B cell (primary cell): ENCODE data around the gene L3MBTL4. TPM values are rescaled to one million over a fixed set of nuclear protein-coding genes. Genes with fewer than 3 reads are reported as not detected.
"Not testable (repeated sequence)": the region's sequence is repeated elsewhere in the genome, so short reads cannot be mapped to it uniquely, and the experiment has no call there.

ENCODE experiments used
- ATAC-seq: fragments of 200-7000 bp; cut with Tn5 transposase; one replicate; pipeline ENCODE4 v1.10.0; 2021; ENCODE audit warnings: low read depth, mild to moderate bottlenecking, moderate number of reproducible peaks, moderate library complexity
- CTCF ChIA-PET: fragments of 350-600 bp; sonication (Branson Sonifier 250); formaldehyde crosslinking; loops from one replicate; lab custom pipeline; 2021; ENCODE audit warnings: antibody characterized with exemption, inconsistent platforms; lab: Charles Lee
- POLR2A ChIA-PET: fragments of 350-600 bp; sonication (Branson Sonifier 250); formaldehyde crosslinking; loops from one replicate; lab custom pipeline; 2021; ENCODE audit warnings: antibody characterized with exemption; lab: Charles Lee
- DNase-seq: peaks from one replicate; pipeline ENCODE4 v3.0.0; 2013
- H2AFZ ChIP-seq: 2 replicates; pipeline ENCODE4 v1.6.1; 2012; ENCODE audit warnings: mild to moderate bottlenecking, low read depth, low read length; ENCODE audit not compliant: insufficient read depth, poor library complexity, severe bottlenecking
- H3K27ac ChIP-seq, 2 donors: 1 replicate in 1 of 2; 2 replicates in 1 of 2; pipeline ENCODE4 v1.5.1; 2012 to 2013; ENCODE audit warnings: low read length in 2 of 2, mild to moderate bottlenecking in 2 of 2, moderate library complexity in 1 of 2
- H3K27me3 ChIP-seq, 4 experiments: fragments of 200-600 bp in 1 of 4; sonication (generic) in 1 of 4; replicated peaks in 1 of 4; 1 replicate in 2 of 4; 2 replicates in 2 of 4; pipeline versions ENCODE4 v1.6.1 to v1.7.0; 2013 to 2016; ENCODE audit warnings: low read length in 3 of 4, mild to moderate bottlenecking in 2 of 4, mixed read lengths in 1 of 4, moderate library complexity in 1 of 4; ENCODE audit not compliant: insufficient read depth in 4 of 4, control insufficient read depth in 3 of 4; ENCODE audit errors: control extremely low read depth in 1 of 4
- H3K36me3 ChIP-seq, 2 experiments: replicated peaks in 1 of 2; 1 replicate in 1 of 2; 2 replicates in 1 of 2; pipeline versions ENCODE4 v1.6.1 to v1.7.1; 2013; ENCODE audit warnings: low read length in 1 of 2; ENCODE audit not compliant: insufficient read depth in 2 of 2, control insufficient read depth in 1 of 2; ENCODE audit errors: control extremely low read depth in 1 of 2, extremely low read depth in 1 of 2
- H3K4me1 ChIP-seq, 2 donors: fragments of 200-600 bp in 1 of 2; sonication (generic) in 1 of 2; 1 replicate in 1 of 2; 2 replicates in 1 of 2; pipeline versions ENCODE4 v1.5.1 to v1.6.1; 2013 to 2017; ENCODE audit warnings: low read length in 2 of 2; ENCODE audit not compliant: control insufficient read depth in 2 of 2, insufficient read depth in 2 of 2
- H3K4me2 ChIP-seq: replicated peaks from 2 replicates; pipeline ENCODE3; 2012; ENCODE audit warnings: mild to moderate bottlenecking, low read depth, low read length; ENCODE audit not compliant: poor library complexity, severe bottlenecking
- H3K4me3 ChIP-seq, 5 experiments: fragments of 200-600 bp in 1 of 5; sonication (generic) in 1 of 5; 1 replicate in 3 of 5; 2 replicates in 2 of 5; pipeline versions ENCODE4 v1.5.1 to v1.7.0; 2011 to 2016; ENCODE audit warnings: low read length in 4 of 5, mild to moderate bottlenecking in 4 of 5, low read depth in 2 of 5, control low read depth in 1 of 5, moderate library complexity in 1 of 5; ENCODE audit not compliant: insufficient read depth in 1 of 5; ENCODE audit errors: control extremely low read depth in 1 of 5, extremely low read depth in 1 of 5
- H3K79me2 ChIP-seq: fragments of 200-600 bp; sonication (generic); one replicate; pipeline ENCODE4 v1.6.0; 2016; ENCODE audit warnings: low read length; ENCODE audit not compliant: control insufficient read depth, insufficient read depth
- H3K9ac ChIP-seq: fragments of 200-600 bp; sonication (generic); 2 replicates; pipeline ENCODE4 v1.6.1; 2017; ENCODE audit warnings: mild to moderate bottlenecking, low read length, moderate library complexity
- H3K9me3 ChIP-seq, 3 donors: one replicate each; pipeline versions ENCODE4 v1.6.1 to v1.7.1; 2013; ENCODE audit warnings: low read length in 2 of 3; ENCODE audit not compliant: control insufficient read depth in 2 of 3, insufficient read depth in 1 of 3; ENCODE audit errors: control extremely low read depth in 1 of 3
- H4K20me1 ChIP-seq: 2 replicates; pipeline ENCODE4 v1.6.0; 2012; ENCODE audit warnings: mild to moderate bottlenecking, low read length; ENCODE audit not compliant: insufficient read depth, control insufficient read depth, poor library complexity, severe bottlenecking
- H3K27ac Mint-ChIP-seq: one replicate; pipeline ENCODE4 v1.8.0; 2021; ENCODE audit warnings: mixed read lengths
- H3K27me3 Mint-ChIP-seq: one replicate; pipeline ENCODE4 v1.8.0; 2021; ENCODE audit warnings: mixed read lengths
- H3K4me1 Mint-ChIP-seq: one replicate; pipeline ENCODE4 v1.8.0; 2021; ENCODE audit warnings: mixed read lengths
- H3K4me3 Mint-ChIP-seq: one replicate; pipeline ENCODE4 v1.8.0; 2021; ENCODE audit warnings: mixed read lengths
- H3K9me3 Mint-ChIP-seq: one replicate; pipeline ENCODE4 v1.8.0; 2022; ENCODE audit warnings: mixed read lengths; ENCODE audit not compliant: insufficient read depth
- CTCF ChIP-seq: fragments of 200-600 bp; IDR thresholded peaks from one replicate; pipeline ENCODE4 v1.8.0; 2022; ENCODE audit warnings: antibody characterized with exemption, mild to moderate bottlenecking
- EZH2 ChIP-seq: IDR thresholded peaks from 2 replicates; pipeline ENCODE4 v1.6.1; 2012; ENCODE audit warnings: borderline replicate concordance, low read depth, mild to moderate bottlenecking, moderate library complexity, low read length; ENCODE audit not compliant: insufficient read depth, poor library complexity, severe bottlenecking
- WGBS: methylation state at CpG from one replicate; pipeline ENCODE4 v1.1.5; 2013; ENCODE audit warnings: missing lambda C conversion rate; ENCODE audit not compliant: insufficient coverage; 5-methylcytosine and 5-hydroxymethylcytosine counted together
- intact Hi-C: fragments of 100-400 bp; cut with micrococcal nuclease; formaldehyde crosslinking; loops from one replicate; pipeline ENCODE4 v1.10.0; 2022
- polyA plus RNA-seq: library from polyadenylated mRNA; depleted of rRNA; stranded (reverse); fragments of >200 nt; gene quantifications from 2 replicates; pipeline ENCODE4 v1.2.3, GENCODE V29; 2012
- total RNA-seq, 2 donors: library from RNA; stranded (reverse); fragments of 120-200 nt in 1 of 2; gene quantifications; 1 replicate in 1 of 2; 2 replicates in 1 of 2; pipeline versions ENCODE4 v1.2.3 to v1.2.4, GENCODE V29; 2013 to 2022

Gene L3MBTL4
- total and polyA plus RNA-seq, 2 donors (not counting 1 experiment from before 2014, with no cell fraction given), result 3.0 to 11.9 TPM

DNA sequence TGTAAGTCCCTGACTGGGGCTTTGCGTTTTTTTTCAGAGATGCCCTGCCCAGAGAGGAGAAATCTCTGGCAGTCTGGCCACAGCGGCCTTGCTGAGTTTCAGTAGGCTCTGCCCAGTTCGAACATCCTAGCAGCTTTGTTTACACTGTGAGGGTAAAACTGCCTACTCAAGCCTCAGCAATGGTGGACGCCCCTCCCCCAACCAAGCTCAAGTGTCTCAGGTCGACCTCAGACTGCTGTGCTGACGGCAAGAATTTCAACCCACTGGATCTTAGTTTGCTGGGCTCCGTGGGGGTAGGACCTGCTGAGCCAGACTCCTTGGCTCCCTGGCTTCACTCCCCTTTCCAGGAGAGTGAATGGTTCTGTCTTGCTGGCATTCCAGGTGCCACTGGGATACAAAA lies 31.7 kb downstream of the L3MBTL4 start:
- peaks cover 9% of the 10 kb centered on the region for H3K79me2 ChIP-seq
- Mint-ChIP-seq H3K4me3 (no peak overlapping the region), H3K27me3 (no peaks in the 10 kb centered on the region), H3K27ac (no peak overlapping the region), H3K9me3 (peaks cover 4% of the 10 kb centered on the region), H3K4me1 (no peaks in the 10 kb centered on the region)
- peaks cover 0 to 13% (median 0%) of the 10 kb centered on the region in 3 donors for H3K9me3 ChIP-seq
- no peak overlapping the region for H3K9ac ChIP-seq
- no peaks in the 10 kb centered on the region for H3K4me1 ChIP-seq
- CTCF ChIA-PET, result no interaction called here
- no peaks in the 10 kb centered on the region for H3K27me3 ChIP-seq
- H2AFZ ChIP-seq, result no peak overlapping the region
- H3K36me3 ChIP-seq, result no peaks in the 10 kb centered on the region
- ATAC-seq (no peak), DNase-seq (no peak)
- POLR2A ChIA-PET, result no interaction called here
- WGBS, result 85% methylated on average over 7 of the region's 7 CpGs
- no peaks in the 10 kb centered on the region for H4K20me1 ChIP-seq
- intact Hi-C loops, result no loop called here
- TF ChIP-seq CTCF (no peak), EZH2 (no peak)
- H3K4me3 ChIP-seq, result no peak overlapping the region
- H3K4me2 ChIP-seq, result no peak overlapping the region
- no peak overlapping the region for H3K27ac ChIP-seq

DNA sequence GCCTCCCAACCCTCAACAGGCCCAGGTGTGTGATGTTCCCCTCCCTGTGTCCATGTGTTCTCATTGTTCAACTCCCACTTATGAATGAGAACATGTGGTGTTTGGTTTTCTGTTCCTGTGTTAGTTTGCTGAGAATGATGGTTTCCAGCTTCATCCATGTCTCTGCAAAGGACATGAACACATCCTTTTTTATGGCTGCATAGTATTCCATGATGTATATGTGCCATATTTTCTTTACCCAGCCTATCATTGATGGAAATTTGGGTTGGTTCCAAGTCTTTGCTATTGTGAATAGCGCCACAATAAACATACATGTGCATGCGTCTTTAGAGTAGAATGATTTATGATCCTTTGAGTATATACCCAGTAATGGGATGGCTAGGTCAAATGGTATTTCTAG lies 37.2 kb downstream of the L3MBTL4 start:
- H3K4me1 Mint-ChIP-seq, H3K9ac ChIP-seq, H3K4me3 ChIP-seq, H3K9me3 ChIP-seq, intact Hi-C loops, H3K4me1 ChIP-seq, H3K4me2 ChIP-seq, POLR2A ChIA-PET, H3K4me3 Mint-ChIP-seq, H4K20me1 ChIP-seq, H3K27ac Mint-ChIP-seq, H3K27me3 ChIP-seq, H3K9me3 Mint-ChIP-seq, CTCF ChIA-PET, ATAC-seq, H3K27me3 Mint-ChIP-seq, H3K36me3 ChIP-seq, H3K79me2 ChIP-seq, H2AFZ ChIP-seq, H3K27ac ChIP-seq, DNase-seq: not testable (repeated sequence)
- WGBS, result 100% methylated on average over 1 of the region's 2 CpGs
